ENCODE results near the gene OLFM1. TPM values are rescaled to one million over a fixed set of nuclear protein-coding genes. Genes with fewer than 3 reads are reported as not detected.
"Not testable (repeated sequence)": the region's sequence is repeated elsewhere in the genome, so short reads cannot be mapped to it uniquely, and the experiment has no call there.

The OLFM1 gene
- total RNA-seq, 1 donor from 2014 or later, result not detected

- intact Hi-C loops (cut with micrococcal nuclease), result no loop called here
Observed at GRCh38 chr9:135130207-135130976, 42.9 kb downstream of the OLFM1 start.

DNA sequence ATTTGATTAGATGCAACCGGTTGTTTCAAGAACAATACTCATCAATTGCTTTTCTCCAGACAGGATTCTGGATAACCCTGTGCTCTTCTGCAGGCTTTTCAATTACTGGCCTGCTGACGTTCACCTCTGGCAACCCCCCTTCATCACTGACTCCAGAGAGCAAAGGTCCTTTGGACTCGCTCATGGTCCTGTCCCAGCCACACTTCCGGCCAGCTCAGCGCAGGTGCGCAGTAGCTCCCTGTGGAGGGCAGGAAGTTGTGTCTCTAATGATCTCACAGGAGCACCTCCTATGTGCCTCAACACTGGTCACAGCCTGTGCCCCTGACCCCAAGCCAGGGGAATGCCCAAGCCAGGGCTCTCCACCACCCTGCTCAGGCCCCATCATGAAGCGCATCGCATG, 44.0 kb downstream of the OLFM1 start:
- intact Hi-C loops (cut with micrococcal nuclease), result no loop called here

DNA sequence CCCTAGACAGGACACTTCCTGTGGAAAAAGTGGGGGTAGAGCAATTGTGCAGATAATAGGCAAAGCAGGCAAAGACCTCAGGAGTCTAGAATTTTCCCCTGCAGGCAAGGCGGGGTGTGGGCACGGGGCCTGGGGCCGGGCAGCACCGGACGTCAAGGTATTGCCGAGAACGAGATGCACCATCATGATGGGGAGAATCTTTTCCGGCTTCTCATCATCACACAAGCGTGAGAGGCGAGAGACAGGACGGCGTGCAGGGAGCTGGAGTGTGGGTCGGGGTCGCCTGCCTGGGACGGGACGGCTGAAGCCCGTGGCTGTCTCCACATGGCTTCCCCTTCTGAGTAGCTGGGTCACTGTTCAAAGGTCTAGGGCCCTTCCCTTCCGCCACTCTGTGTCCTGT, 44.5 kb downstream of the OLFM1 start:
- intact Hi-C loops (cut with micrococcal nuclease), result no loop called here

DNA sequence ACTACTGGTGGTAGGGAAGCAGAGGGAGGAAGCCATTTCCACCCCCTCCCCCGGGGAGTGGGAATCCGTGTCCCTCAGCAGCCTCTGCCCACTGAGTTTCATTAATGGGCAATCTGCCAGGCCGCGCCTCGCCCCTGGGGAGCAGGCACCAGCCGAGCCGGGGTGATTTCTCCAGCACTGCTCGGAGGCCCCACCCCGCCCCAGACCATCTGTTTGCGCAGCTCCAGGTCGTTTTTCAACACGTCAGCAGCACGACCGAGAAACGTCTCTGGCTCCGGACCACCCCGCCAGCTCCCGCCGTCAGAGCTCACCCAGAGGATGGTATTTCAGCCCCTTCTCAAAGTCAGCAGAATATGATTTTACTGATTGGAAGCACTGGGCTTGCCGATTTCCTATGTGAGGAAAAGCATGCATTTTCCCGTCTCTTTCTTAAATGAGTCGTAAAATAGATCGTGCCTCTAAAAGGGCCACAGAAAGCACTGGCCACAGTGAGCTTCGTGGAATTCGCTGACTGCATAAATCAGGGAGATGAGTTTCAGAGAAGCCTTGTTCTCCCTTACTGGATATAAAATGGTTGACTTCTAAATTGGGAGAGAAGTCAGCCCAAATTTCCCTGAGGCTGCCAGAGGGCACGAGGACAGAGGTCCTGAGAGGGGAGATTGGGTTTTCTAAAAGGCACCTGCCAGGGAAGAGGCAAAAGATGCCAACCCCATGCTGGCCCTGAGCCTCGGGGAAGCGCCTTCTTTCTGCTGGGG, 47.0 kb downstream of the OLFM1 start:
- intact Hi-C loops (cut with micrococcal nuclease), result no loop called here

GRCh38 chr9:135135171-135135928, 47.9 kb downstream of the OLFM1 start:
- intact Hi-C loops (cut with micrococcal nuclease), result no loop called here

GRCh38 chr9:135135929-135136315, 48.5 kb downstream of the OLFM1 start:
- intact Hi-C loops (cut with micrococcal nuclease), result no loop called here

- intact Hi-C loops (cut with micrococcal nuclease), result no loop called here
Observed at GRCh38 chr9:135136481-135136880, 49.0 kb downstream of the OLFM1 start.

DNA sequence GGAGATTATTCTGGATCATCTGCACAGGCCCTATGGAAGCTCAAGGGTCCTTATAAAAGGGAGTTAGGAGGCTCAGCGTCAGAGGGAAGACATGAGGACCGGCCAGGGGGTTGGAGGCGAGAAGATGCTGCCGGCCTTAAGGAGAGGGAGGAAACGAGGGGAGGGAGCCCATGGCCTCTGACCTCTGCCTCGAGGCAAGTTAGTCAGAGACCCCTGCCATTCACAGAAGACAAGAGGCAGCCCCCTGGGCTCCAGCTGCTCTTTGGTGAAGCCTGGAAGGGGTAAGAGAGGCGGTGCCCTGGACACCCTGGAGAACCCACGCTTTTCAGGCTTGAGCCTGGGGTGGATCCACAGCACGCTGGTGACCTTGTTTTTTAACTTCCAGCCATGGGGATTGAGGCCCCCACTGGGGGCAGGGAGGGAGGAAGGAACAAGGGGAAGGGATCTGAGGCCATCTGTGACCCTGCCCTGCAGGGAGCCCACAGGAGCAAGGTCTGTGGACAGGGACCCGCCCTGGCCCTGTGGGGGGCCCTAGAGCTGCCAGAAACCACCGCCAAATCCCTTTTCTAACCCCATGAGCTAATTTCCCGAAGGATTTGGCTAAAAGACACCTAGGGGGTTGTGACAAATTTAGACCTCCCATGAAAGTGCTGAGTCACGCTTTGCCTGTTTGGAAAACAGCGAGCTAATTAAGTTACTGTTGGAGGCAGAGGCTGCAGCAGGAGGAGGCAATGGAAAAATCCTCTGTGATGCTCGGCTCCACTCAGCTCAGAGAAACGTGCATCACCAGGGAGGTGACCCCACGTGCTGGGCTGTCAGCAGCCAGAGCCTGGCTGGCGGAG, 49.7 kb downstream of the OLFM1 start:
- intact Hi-C loops (cut with micrococcal nuclease), result no loop called here

- intact Hi-C loops (cut with micrococcal nuclease), result no loop called here
Observed at GRCh38 chr9:135138078-135138855, 50.8 kb downstream of the OLFM1 start.

GRCh38 chr9:135139366-135139959, 52.0 kb downstream of the OLFM1 start:
- intact Hi-C loops (cut with micrococcal nuclease), result no loop called here

DNA sequence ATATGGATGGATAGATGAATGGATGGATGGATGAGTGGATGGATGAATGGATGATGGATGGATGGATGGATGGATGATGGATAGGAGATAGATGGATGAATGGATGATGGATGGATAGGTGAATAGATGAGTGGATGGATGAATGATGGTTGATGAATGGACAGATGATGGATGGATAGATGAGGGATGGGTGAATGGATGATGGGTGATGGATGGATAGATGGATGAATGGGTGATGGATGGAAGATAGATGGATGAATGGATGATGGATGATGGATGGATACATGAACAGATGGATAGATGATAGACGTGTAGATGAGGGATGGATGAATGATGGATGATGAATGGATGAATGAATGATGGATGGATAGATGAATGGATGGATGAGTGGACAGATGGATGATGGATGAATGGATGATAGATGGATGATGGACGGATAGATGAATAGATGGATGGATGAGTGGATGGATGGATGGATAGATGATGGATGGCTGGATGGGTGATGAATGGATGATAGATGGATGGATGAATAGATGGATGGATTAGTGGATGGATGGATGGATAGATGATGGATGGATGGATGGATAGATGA, 53.8 kb downstream of the OLFM1 start:
- intact Hi-C loops (cut with micrococcal nuclease), result no loop called here

- intact Hi-C loops (cut with micrococcal nuclease), result no loop called here
Observed at GRCh38 chr9:135144581-135145170, 57.2 kb downstream of the OLFM1 start.

DNA sequence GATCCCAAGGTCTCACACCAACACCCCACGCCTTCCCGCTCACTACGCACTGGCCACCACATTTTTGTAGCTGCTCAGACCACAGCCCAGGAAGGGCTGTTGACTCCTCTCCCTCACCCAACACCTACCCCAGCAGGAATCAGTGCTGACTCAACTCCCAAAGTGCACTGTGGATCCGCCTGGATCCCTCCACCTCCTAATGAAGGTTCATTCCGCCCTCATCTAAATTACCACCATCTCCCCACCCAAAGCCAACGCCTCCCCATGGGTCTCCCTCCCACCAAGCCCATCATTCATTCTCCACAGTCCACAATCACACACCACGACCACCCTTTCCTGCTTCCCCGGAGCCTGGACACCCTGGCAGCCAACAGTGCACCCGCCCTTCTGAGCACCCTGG, 57.8 kb downstream of the OLFM1 start:
- intact Hi-C loops (cut with micrococcal nuclease), result no loop called here

- intact Hi-C loops (cut with micrococcal nuclease), result no loop called here
Observed at GRCh38 chr9:135146241-135146640, 58.8 kb downstream of the OLFM1 start.

DNA sequence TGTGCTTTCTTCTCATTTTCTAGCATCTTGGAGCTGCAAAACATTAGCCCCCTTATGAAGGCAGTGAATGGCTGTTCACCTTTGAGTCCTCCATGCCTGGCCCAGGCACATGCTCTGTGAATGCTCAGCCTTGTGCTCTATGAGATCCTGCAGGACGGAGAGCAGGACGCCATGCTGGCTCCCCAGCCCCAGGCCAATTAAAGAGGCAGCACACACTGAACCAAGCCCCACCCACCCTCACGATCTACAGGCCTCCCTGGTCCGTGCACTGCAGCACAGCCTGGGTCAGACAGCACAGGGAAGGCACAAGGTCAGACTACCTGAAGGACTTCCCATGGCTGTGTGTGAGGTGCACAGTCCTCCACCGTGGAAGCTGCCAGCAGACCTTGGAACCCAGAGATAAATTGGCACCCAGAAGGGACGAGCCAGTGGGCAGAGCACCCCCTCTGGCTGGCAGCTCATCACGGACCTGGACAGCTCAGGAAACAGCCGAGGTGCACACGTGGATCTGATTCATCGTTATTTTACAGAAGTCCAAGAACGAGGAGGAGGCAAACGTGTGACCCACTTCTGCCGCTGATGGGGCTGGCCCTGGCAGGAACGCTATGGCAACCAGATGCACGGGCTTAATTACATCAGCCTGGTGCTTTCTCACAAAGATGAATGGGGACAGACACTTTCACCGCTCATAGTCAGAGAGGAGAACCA, 59.5 kb downstream of the OLFM1 start:
- intact Hi-C loops (cut with micrococcal nuclease), result no loop called here

- intact Hi-C loops (cut with micrococcal nuclease), result no loop called here
Observed at GRCh38 chr9:135147474-135147805, 60.0 kb downstream of the OLFM1 start.

GRCh38 chr9:135147938-135148337, 60.5 kb downstream of the OLFM1 start:
- intact Hi-C loops (cut with micrococcal nuclease), result no loop called here

GRCh38 chr9:135148386-135148785, 60.9 kb downstream of the OLFM1 start:
- intact Hi-C loops (cut with micrococcal nuclease), result no loop called here

GRCh38 chr9:135149901-135150300, 62.4 kb downstream of the OLFM1 start:
- intact Hi-C loops (cut with micrococcal nuclease), result not testable (repeated sequence)
